PC-9 (cell line): ENCODE results near the gene PET100. TPM values are rescaled to one million over a fixed set of nuclear protein-coding genes. Genes with fewer than 3 reads are reported as not detected.
A peak's percentile ranks its signal among the peaks of the same experiment; 100 is the strongest.

ENCODE experiments used
- BruUV-seq: library from RNA; stranded (reverse); fragments of 400-500 nt; replicated peaks from 2 replicates; lab custom pipeline; 2021; lab: Mats Ljungman, UMichigan
- CTCF ChIA-PET: fragments of 300-600 bp; sonication (Branson Sonifier 250); formaldehyde crosslinking; loops from one replicate; lab custom pipeline; 2022; ENCODE audit warnings: antibody characterized with exemption; lab: Charles Lee
- POLR2A ChIA-PET: fragments of 300-600 bp; sonication (Branson Sonifier 250); formaldehyde crosslinking; loops from one replicate; lab custom pipeline; 2022; ENCODE audit warnings: antibody characterized with exemption; ENCODE audit not compliant: unreplicated experiment; lab: Charles Lee
- DNase-seq, 2 experiments: peaks; one replicate each; pipeline versions ENCODE4 v3.0.0 to v3.0.0-alpha.2; 2015 to 2022; ENCODE audit warnings: mixed read lengths in 1 of 2
- H2AFZ ChIP-seq: fragments of 200-600 bp; sonication (generic); 2 replicates; pipeline ENCODE4 v1.8.1; 2017; ENCODE audit warnings: antibody characterized with exemption
- H3F3A ChIP-seq: fragments of 200-600 bp; sonication (generic); 2 replicates; pipeline ENCODE4 v1.8.1; 2017; ENCODE audit warnings: antibody characterized with exemption, mild to moderate bottlenecking, low read depth; ENCODE audit not compliant: insufficient read depth
- H3K27ac ChIP-seq: fragments of 200-600 bp; sonication (generic); 2 replicates; pipeline ENCODE4 v1.6.1; 2016; ENCODE audit warnings: mixed run types
- H3K27me3 ChIP-seq: fragments of 200-600 bp; sonication (generic); 2 replicates; pipeline ENCODE4 v1.6.1; 2016; ENCODE audit warnings: low read depth, mixed run types; ENCODE audit not compliant: insufficient read depth
- H3K36me3 ChIP-seq: fragments of 200-600 bp; sonication (generic); 2 replicates; pipeline ENCODE4 v1.6.1; 2016; ENCODE audit warnings: low read depth, mixed run types
- H3K4me1 ChIP-seq: fragments of 200-600 bp; sonication (generic); replicated peaks from 2 replicates; pipeline ENCODE4 v1.6.1; 2016; ENCODE audit warnings: mixed run types; ENCODE audit not compliant: insufficient read depth
- H3K4me2 ChIP-seq: fragments of 200-600 bp; sonication (generic); 2 replicates; pipeline ENCODE4 v1.6.1; 2017; ENCODE audit warnings: mixed run types
- H3K4me3 ChIP-seq: fragments of 200-600 bp; sonication (generic); 2 replicates; pipeline ENCODE4 v1.6.1; 2016; ENCODE audit warnings: mixed run types
- H3K79me2 ChIP-seq: fragments of 200-600 bp; sonication (generic); 2 replicates; pipeline ENCODE4 v1.6.1; 2017; ENCODE audit warnings: low read depth, mixed run types
- H3K9me2 ChIP-seq: fragments of 200-600 bp; sonication (generic); 2 replicates; pipeline ENCODE4 v1.8.1; 2017; ENCODE audit warnings: mild to moderate bottlenecking; ENCODE audit not compliant: insufficient read depth
- H3K9me3 ChIP-seq: fragments of 200-600 bp; sonication (generic); 2 replicates; pipeline ENCODE4 v1.8.1; 2016; ENCODE audit warnings: low read depth; ENCODE audit not compliant: insufficient read depth
- H4K20me1 ChIP-seq: fragments of 200-600 bp; sonication (generic); 2 replicates; pipeline ENCODE4 v1.8.1; 2017; ENCODE audit not compliant: insufficient read depth
- EZH2 ChIP-seq: fragments of 200-600 bp; sonication (generic); IDR thresholded peaks from 2 replicates; pipeline ENCODE4 v1.8.0; 2017; ENCODE audit warnings: antibody characterized with exemption, low read depth
- intact Hi-C: fragments of 100-400 bp; cut with micrococcal nuclease; formaldehyde crosslinking; loops from one replicate; pipeline ENCODE4 v1.10.0; 2022; ENCODE audit not compliant: unreplicated experiment
- total RNA-seq: library from RNA; stranded (reverse); gene quantifications from 2 replicates; pipeline ENCODE4 v1.2.3, GENCODE V29; 2021
- TF ChIP-seq, protein P1 (sequence below): fragments of 200-600 bp; sonication (generic); conservative IDR thresholded peaks from 2 replicates; pipeline ENCODE4 v1.6.1; 2017; ENCODE audit warnings: mixed run types, antibody characterized with exemption, mild to moderate bottlenecking, moderate library complexity

Gene PET100
- total RNA-seq, 1 experiment from 2014 or later: 149 TPM

DNA sequence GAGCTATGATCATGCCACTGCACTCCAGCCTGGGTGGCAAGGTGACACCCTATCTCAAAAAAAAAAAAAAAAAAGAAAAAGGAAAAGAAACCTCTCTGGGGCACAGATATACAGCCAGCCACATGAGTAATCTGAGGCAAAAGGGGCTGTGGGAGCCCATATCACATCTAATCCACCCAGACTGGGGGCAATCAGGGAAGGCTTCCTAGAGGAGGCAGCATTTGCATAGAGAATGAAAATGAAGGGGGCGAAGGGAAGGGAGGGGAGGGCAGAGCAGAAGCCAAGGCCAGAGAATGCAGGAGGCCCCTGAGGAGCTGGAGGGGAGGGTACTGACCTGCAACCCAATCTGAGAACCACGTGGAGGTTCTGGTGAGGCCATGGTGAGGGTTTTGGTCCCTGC lies 20.6 kb downstream of the PET100 start:
- H3K4me2 ChIP-seq: no peak overlapping the region
- TF ChIP-seq, protein P1, sequence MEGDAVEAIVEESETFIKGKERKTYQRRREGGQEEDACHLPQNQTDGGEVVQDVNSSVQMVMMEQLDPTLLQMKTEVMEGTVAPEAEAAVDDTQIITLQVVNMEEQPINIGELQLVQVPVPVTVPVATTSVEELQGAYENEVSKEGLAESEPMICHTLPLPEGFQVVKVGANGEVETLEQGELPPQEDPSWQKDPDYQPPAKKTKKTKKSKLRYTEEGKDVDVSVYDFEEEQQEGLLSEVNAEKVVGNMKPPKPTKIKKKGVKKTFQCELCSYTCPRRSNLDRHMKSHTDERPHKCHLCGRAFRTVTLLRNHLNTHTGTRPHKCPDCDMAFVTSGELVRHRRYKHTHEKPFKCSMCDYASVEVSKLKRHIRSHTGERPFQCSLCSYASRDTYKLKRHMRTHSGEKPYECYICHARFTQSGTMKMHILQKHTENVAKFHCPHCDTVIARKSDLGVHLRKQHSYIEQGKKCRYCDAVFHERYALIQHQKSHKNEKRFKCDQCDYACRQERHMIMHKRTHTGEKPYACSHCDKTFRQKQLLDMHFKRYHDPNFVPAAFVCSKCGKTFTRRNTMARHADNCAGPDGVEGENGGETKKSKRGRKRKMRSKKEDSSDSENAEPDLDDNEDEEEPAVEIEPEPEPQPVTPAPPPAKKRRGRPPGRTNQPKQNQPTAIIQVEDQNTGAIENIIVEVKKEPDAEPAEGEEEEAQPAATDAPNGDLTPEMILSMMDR: no peak
- TF ChIP-seq EZH2: no peak
- peaks cover 26% of the 10 kb centered on the region for H3K4me1 ChIP-seq
- H3F3A ChIP-seq: peaks cover 28% of the 10 kb centered on the region
- H3K27me3 ChIP-seq: no peaks in the 10 kb centered on the region
- no peaks in the 10 kb centered on the region for H4K20me1 ChIP-seq
- H3K36me3 ChIP-seq: no peaks in the 10 kb centered on the region
- H3K9me3 ChIP-seq: no peaks in the 10 kb centered on the region
- intact Hi-C loops: no loop called here
- no peaks in the 10 kb centered on the region for H3K9me2 ChIP-seq
- no peak overlapping the region for H2AFZ ChIP-seq
- H3K27ac ChIP-seq: no peak overlapping the region
- no peak overlapping the region for H3K4me3 ChIP-seq
- POLR2A ChIA-PET: no interaction called here
- no peaks in the 10 kb centered on the region for H3K79me2 ChIP-seq
- no TSS peak for BruUV-seq
- no peak for DNase-seq
- CTCF ChIA-PET: no interaction called here

DNA sequence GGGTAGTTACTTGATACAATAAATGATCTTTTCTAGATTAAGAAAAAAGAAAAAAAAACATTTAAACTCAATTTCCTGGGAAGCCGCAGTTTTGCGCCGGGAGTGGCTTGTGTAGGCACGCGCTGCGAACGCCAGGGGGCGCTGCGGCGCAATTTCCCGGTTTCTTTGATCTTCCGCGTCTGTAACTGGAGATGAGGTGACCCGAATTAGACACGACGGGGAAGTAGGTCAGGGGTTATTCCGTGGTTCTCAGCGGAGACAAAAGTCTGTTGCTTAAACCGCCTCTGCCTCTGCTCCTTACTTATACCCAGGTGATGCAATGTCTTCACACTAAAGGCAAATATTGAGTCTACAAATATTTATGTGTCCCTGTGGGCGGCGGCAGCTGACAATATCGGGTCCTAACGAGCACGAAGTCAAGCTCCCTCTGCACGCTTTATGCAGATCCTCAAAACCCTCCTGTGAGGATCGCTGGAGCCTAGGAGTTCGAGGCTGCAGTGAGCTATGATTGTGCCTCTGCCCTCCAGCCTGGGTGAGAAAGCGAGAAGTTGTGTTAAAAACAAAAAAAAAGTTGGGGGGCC lies 22.6 kb downstream of the PET100 start:
- peaks cover 26% of the 10 kb centered on the region for H3K4me1 ChIP-seq
- intact Hi-C loops: loop anchor here (1.0 kb wide), 1 partner anchor 147 kb away; no protein-coding TSS in a partner anchor

DNA sequence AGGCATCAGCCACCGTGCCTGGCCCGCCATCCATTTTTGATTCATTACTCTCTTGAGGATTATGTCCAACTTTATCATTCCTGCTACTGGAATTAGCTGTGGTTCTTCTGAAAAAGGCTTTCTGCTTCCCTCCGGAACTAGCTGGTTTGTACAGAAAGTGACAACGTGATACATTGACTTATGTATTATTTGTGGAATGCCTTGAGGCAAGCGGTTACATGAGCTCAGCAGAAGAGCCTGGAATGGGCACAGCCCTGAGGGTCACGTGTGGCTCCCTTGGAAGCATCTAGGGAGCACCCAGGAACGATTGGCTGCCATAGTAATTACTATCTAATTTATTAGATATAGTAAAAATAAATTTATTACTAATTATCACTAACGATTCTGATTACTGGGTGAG lies 24.8 kb downstream of the PET100 start:
- Histone ChIP-seq H3K79me2 (no peaks in the 10 kb centered on the region), H3K27ac (peak overlapping the region; percentile 22; the same call in 1 of the 2 replicates), H4K20me1 (no peaks in the 10 kb centered on the region), H3K27me3 (no peaks in the 10 kb centered on the region), H3K4me1 (peaks cover 26% of the 10 kb centered on the region), H2AFZ (no peak overlapping the region), H3K9me3 (no peaks in the 10 kb centered on the region), H3F3A (peaks cover 16% of the 10 kb centered on the region), H3K36me3 (no peaks in the 10 kb centered on the region), H3K4me2 (peak overlapping the region; percentile 35; the same call in 1 of the 2 replicates), H3K9me2 (no peaks in the 10 kb centered on the region), H3K4me3 (no peak overlapping the region)
- BruUV-seq: no TSS peak
- no peak for TF ChIP-seq EZH2
- TF ChIP-seq, protein P1: no peak
- DNase-seq: peak in 1 of 2 experiments; percentile 59
- ChIA-PET CTCF (no interaction called here), POLR2A (interaction anchor here (0.5 to 0.6 kb wide), 2 partner anchors 35 to 102 kb away, joined by 3 to 6 read pairs; no protein-coding TSS in a partner anchor)
- intact Hi-C loops: no loop called here

More for the DNA sequence above, 22.6 kb downstream of the PET100 start:
- no peaks in the 10 kb centered on the region for H4K20me1 ChIP-seq
- ChIA-PET POLR2A (interaction anchor here (0.7 kb wide), 1 partner anchor 108 kb away, joined by 8 read pairs; no protein-coding TSS in a partner anchor), CTCF (interaction anchor here (0.6 to 1.0 kb wide), 2 partner anchors 23 to 29 kb away, joined by 3 to 6 read pairs; partner anchors contain the start of genes PET100, TRAPPC5 and XAB2)
- no peak overlapping the region for H2AFZ ChIP-seq
- no peaks in the 10 kb centered on the region for H3K27me3 ChIP-seq
- peak overlapping the region; percentile 25; the same call in 1 of the 2 replicates for H3K4me3 ChIP-seq
- no peaks in the 10 kb centered on the region for H3K9me3 ChIP-seq
- peak overlapping the region; percentile 74 for H3K4me2 ChIP-seq
- no peaks in the 10 kb centered on the region for H3K36me3 ChIP-seq
- no peaks in the 10 kb centered on the region for H3K9me2 ChIP-seq
- peaks cover 28% of the 10 kb centered on the region for H3F3A ChIP-seq
- DNase-seq: peak; percentile 91 to 98
- peak overlapping the region; percentile 73 for H3K27ac ChIP-seq
- no TSS peak for BruUV-seq
- no peaks in the 10 kb centered on the region for H3K79me2 ChIP-seq
- TF ChIP-seq EZH2: no peak
- TF ChIP-seq, protein P1: peak; percentile 99
